ENCODE data around the gene ATG2B.

Gene ATG2B

DNA sequence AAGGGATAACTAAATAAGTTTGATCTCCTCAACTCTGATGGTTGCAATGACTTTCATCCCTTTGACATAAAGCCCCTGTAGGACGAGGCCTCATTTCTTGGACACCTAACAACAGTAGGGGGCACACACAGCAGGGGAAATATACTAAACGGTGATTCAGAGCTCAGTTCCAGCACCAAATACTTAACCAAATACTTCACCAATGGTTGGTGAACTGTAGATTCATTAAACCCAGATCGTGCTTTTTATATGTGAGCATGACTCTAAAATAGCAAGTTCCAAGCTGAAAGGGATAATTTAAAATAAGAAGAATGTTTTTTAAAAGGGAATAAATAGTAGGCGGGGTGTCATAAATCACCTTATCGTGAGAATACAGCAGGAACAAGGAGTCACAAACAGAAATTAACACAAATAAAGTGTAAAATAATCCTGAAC is 53.2 kb downstream of the ATG2B start:
- Histone ChIP-seq H3K18ac (ENCODE audit: low read length) (no peak overlapping the region), H2BK120ac (ENCODE audit: low read depth, low read length) (no peak overlapping the region), H3K23ac (ENCODE audit: low read depth, low read length, poor library complexity) (no peak overlapping the region), H3K4me3 (ENCODE audit: low read length in 2 of 2) (no peak overlapping the region), H4K8ac (ENCODE audit: low read depth, low read length) (no peak overlapping the region), H3K27me3 (ENCODE audit: control insufficient read depth in 3 of 3, insufficient read depth in 3 of 3, low read depth in 1 of 3, low read length in 3 of 3) (no peaks in the 10 kb centered on the region), H3K9ac (ENCODE audit: low read depth, low read length, poor library complexity) (no peak overlapping the region), H3K27ac (replicated peaks; ENCODE audit: low read length) (no peak overlapping the region), H4K91ac (ENCODE audit: low read depth, low read length, poor library complexity) (no peak overlapping the region), H3K14ac (ENCODE audit: low read length) (no peak overlapping the region), H3K4me2 (ENCODE audit: insufficient read depth, low read length, poor library complexity, severe bottlenecking) (no peak overlapping the region), H2BK5ac (ENCODE audit: low read length) (no peak overlapping the region), H2BK12ac (ENCODE audit: low read length) (no peak overlapping the region), H3K79me1 (ENCODE audit: low read depth, low read length) (no peaks in the 10 kb centered on the region), H2AK5ac (ENCODE audit: low read depth, low read length) (no peak overlapping the region), H2AFZ (ENCODE audit: low read length) (no peak overlapping the region), H3K4ac (ENCODE audit: low read length) (no peak overlapping the region), H3K9me3 (replicated peaks in 1 of 2; ENCODE audit: control insufficient read depth in 2 of 2, insufficient read depth in 1 of 2, low read depth in 1 of 2, low read length in 2 of 2) (no peaks in the 10 kb centered on the region), H3K36me3 (replicated peaks in 1 of 2; ENCODE audit: control insufficient read depth in 2 of 2, insufficient read depth in 2 of 2, low read length in 2 of 2) (peaks cover 6 to 80% of the 10 kb centered on the region in 2 donors), H3K4me1 (ENCODE audit: control insufficient read depth in 2 of 2, insufficient read depth in 1 of 2, low read depth in 1 of 2, low read length in 2 of 2) (no peaks in the 10 kb centered on the region), H2BK15ac (ENCODE audit: low read length) (no peak overlapping the region)
- no peak for DNase-seq (ENCODE audit: low spot score)
- 100% methylated on average over 2 of the region's 5 CpGs; no CpG with 5 or more reads in 1 of the 2 donors for WGBS, 2 donors (ENCODE audit: extremely low coverage in 2 of 2, insufficient read length in 2 of 2, insufficient replicate concordance in 1 of 2)

GRCh38 chr14:96309133-96309895 is 53.8 kb downstream of the ATG2B start:
- no peak overlapping the region for H4K91ac ChIP-seq (ENCODE audit: low read depth, low read length, poor library complexity)
- no peaks in the 10 kb centered on the region for H3K27me3 ChIP-seq (ENCODE audit: control insufficient read depth in 3 of 3, insufficient read depth in 3 of 3, low read depth in 1 of 3, low read length in 3 of 3)
- no peak overlapping the region for H3K18ac ChIP-seq (ENCODE audit: low read length)
- peaks cover 7 to 82% of the 10 kb centered on the region in 2 donors for H3K36me3 ChIP-seq (replicated peaks in 1 of 2; ENCODE audit: control insufficient read depth in 2 of 2, insufficient read depth in 2 of 2, low read length in 2 of 2)
- no peak overlapping the region for H3K14ac ChIP-seq (ENCODE audit: low read length)
- H3K4me2 ChIP-seq (ENCODE audit: insufficient read depth, low read length, poor library complexity, severe bottlenecking), result no peak overlapping the region
- H2AFZ ChIP-seq (ENCODE audit: low read length), result no peak overlapping the region
- no peak overlapping the region for H3K23ac ChIP-seq (ENCODE audit: low read depth, low read length, poor library complexity)
- no peak overlapping the region for H2BK12ac ChIP-seq (ENCODE audit: low read length)
- no peak overlapping the region for H3K4me3 ChIP-seq (ENCODE audit: low read length in 2 of 2)
- H3K79me1 ChIP-seq (ENCODE audit: low read depth, low read length), result no peaks in the 10 kb centered on the region
- no peak overlapping the region for H3K9ac ChIP-seq (ENCODE audit: low read depth, low read length, poor library complexity)
- no peak overlapping the region for H3K27ac ChIP-seq (replicated peaks; ENCODE audit: low read length)
- no peak overlapping the region for H3K4ac ChIP-seq (ENCODE audit: low read length)
- H3K9me3 ChIP-seq (replicated peaks in 1 of 2; ENCODE audit: control insufficient read depth in 2 of 2, insufficient read depth in 1 of 2, low read depth in 1 of 2, low read length in 2 of 2), result no peaks in the 10 kb centered on the region
- no peak overlapping the region for H2BK15ac ChIP-seq (ENCODE audit: low read length)
- no peak overlapping the region for H2BK5ac ChIP-seq (ENCODE audit: low read length)
- H2BK120ac ChIP-seq (ENCODE audit: low read depth, low read length), result no peak overlapping the region
- WGBS, 2 donors (ENCODE audit: extremely low coverage in 2 of 2, insufficient read length in 2 of 2, insufficient replicate concordance in 1 of 2), result no CpG with 5 or more reads among the region's 8 CpGs
- H3K4me1 ChIP-seq (ENCODE audit: control insufficient read depth in 2 of 2, insufficient read depth in 1 of 2, low read depth in 1 of 2, low read length in 2 of 2), result no peaks in the 10 kb centered on the region
- no peak for DNase-seq (ENCODE audit: low spot score)
- no peak overlapping the region for H2AK5ac ChIP-seq (ENCODE audit: low read depth, low read length)
- no peak overlapping the region for H4K8ac ChIP-seq (ENCODE audit: low read depth, low read length)

- no peaks in the 10 kb centered on the region for H3K79me1 ChIP-seq (ENCODE audit: low read depth, low read length)
- H2BK5ac ChIP-seq (ENCODE audit: low read length), result no peak overlapping the region
- no peaks in the 10 kb centered on the region for H3K9me3 ChIP-seq (replicated peaks in 1 of 2; ENCODE audit: control insufficient read depth in 2 of 2, insufficient read depth in 1 of 2, low read depth in 1 of 2, low read length in 2 of 2)
- H3K4me2 ChIP-seq (ENCODE audit: insufficient read depth, low read length, poor library complexity, severe bottlenecking), result no peak overlapping the region
- H4K8ac ChIP-seq (ENCODE audit: low read depth, low read length), result no peak overlapping the region
- H2AK5ac ChIP-seq (ENCODE audit: low read depth, low read length), result no peak overlapping the region
- H3K36me3 ChIP-seq (replicated peaks in 1 of 2; ENCODE audit: control insufficient read depth in 2 of 2, insufficient read depth in 2 of 2, low read length in 2 of 2), result peaks cover 8 to 82% of the 10 kb centered on the region in 2 donors
- no peaks in the 10 kb centered on the region for H3K27me3 ChIP-seq (ENCODE audit: control insufficient read depth in 3 of 3, insufficient read depth in 3 of 3, low read depth in 1 of 3, low read length in 3 of 3)
- no peak overlapping the region for H2BK120ac ChIP-seq (ENCODE audit: low read depth, low read length)
- H2BK12ac ChIP-seq (ENCODE audit: low read length), result no peak overlapping the region
- H3K14ac ChIP-seq (ENCODE audit: low read length), result no peak overlapping the region
- no peak overlapping the region for H3K4me3 ChIP-seq (ENCODE audit: low read length in 2 of 2)
- no peak overlapping the region for H4K91ac ChIP-seq (ENCODE audit: low read depth, low read length, poor library complexity)
- no peak overlapping the region for H3K18ac ChIP-seq (ENCODE audit: low read length)
- no peak overlapping the region for H2BK15ac ChIP-seq (ENCODE audit: low read length)
- no peak overlapping the region for H2AFZ ChIP-seq (ENCODE audit: low read length)
- DNase-seq (ENCODE audit: low spot score), result no peak
- H3K4me1 ChIP-seq (ENCODE audit: control insufficient read depth in 2 of 2, insufficient read depth in 1 of 2, low read depth in 1 of 2, low read length in 2 of 2), result no peaks in the 10 kb centered on the region
- H3K4ac ChIP-seq (ENCODE audit: low read length), result no peak overlapping the region
- no CpG with 5 or more reads among the region's 4 CpGs for WGBS, 2 donors (ENCODE audit: extremely low coverage in 2 of 2, insufficient read length in 2 of 2, insufficient replicate concordance in 1 of 2)
- H3K27ac ChIP-seq (replicated peaks; ENCODE audit: low read length), result no peak overlapping the region
- no peak overlapping the region for H3K9ac ChIP-seq (ENCODE audit: low read depth, low read length, poor library complexity)
- no peak overlapping the region for H3K23ac ChIP-seq (ENCODE audit: low read depth, low read length, poor library complexity)
Observed at GRCh38 chr14:96307434-96307833, 55.7 kb downstream of the ATG2B start.

DNA sequence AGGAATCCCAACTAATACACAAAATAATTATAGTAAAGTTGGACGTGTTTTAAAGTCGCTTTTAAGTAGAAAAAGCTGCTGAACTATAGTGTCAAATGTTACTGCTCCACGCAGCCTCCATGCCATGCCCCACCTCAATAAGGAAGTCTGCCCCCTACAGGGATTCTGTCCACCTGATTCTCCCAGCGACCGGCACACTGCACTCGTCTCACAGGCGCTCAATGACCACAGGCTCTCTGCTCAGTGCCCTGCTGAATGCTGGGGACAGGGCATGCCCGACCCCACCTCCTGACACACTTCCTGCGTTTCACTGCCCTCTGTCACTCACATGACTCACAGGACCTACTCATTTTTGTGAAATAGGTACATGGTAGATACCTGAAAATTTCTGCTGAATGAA is 58.2 kb downstream of the ATG2B start:
- Histone ChIP-seq H3K79me1 (ENCODE audit: low read depth, low read length) (no peaks in the 10 kb centered on the region), H3K4me2 (ENCODE audit: insufficient read depth, low read length, poor library complexity, severe bottlenecking) (no peak overlapping the region), H2BK15ac (ENCODE audit: low read length) (no peak overlapping the region), H4K8ac (ENCODE audit: low read depth, low read length) (no peak overlapping the region), H3K27me3 (ENCODE audit: control insufficient read depth in 3 of 3, insufficient read depth in 3 of 3, low read depth in 1 of 3, low read length in 3 of 3) (no peaks in the 10 kb centered on the region), H3K23ac (ENCODE audit: low read depth, low read length, poor library complexity) (no peak overlapping the region), H3K9me3 (replicated peaks in 1 of 2; ENCODE audit: control insufficient read depth in 2 of 2, insufficient read depth in 1 of 2, low read depth in 1 of 2, low read length in 2 of 2) (no peaks in the 10 kb centered on the region), H2AK5ac (ENCODE audit: low read depth, low read length) (no peak overlapping the region), H3K18ac (ENCODE audit: low read length) (no peak overlapping the region), H3K9ac (ENCODE audit: low read depth, low read length, poor library complexity) (no peak overlapping the region), H3K4me1 (ENCODE audit: control insufficient read depth in 2 of 2, insufficient read depth in 1 of 2, low read depth in 1 of 2, low read length in 2 of 2) (no peaks in the 10 kb centered on the region), H4K91ac (ENCODE audit: low read depth, low read length, poor library complexity) (no peak overlapping the region), H2BK120ac (ENCODE audit: low read depth, low read length) (no peak overlapping the region), H2AFZ (ENCODE audit: low read length) (no peak overlapping the region), H3K14ac (ENCODE audit: low read length) (no peak overlapping the region), H2BK12ac (ENCODE audit: low read length) (no peak overlapping the region), H3K4me3 (ENCODE audit: low read length in 2 of 2) (no peak overlapping the region), H3K27ac (replicated peaks; ENCODE audit: low read length) (no peak overlapping the region), H3K36me3 (replicated peaks in 1 of 2; ENCODE audit: control insufficient read depth in 2 of 2, insufficient read depth in 2 of 2, low read length in 2 of 2) (peaks cover 6 to 77% of the 10 kb centered on the region in 2 donors), H3K4ac (ENCODE audit: low read length) (no peak overlapping the region), H2BK5ac (ENCODE audit: low read length) (no peak overlapping the region)
- DNase-seq (ENCODE audit: low spot score), result no peak
- no CpG with 5 or more reads among the region's 9 CpGs for WGBS, 2 donors (ENCODE audit: extremely low coverage in 2 of 2, insufficient read length in 2 of 2, insufficient replicate concordance in 1 of 2)

Measured in neuronal stem cell (in vitro differentiated cells).